ENCODE data around the gene HSPB1. TPM values are rescaled to one million over a fixed set of nuclear protein-coding genes. Genes with fewer than 3 reads are reported as not detected.
A peak's percentile ranks its signal among the peaks of the same experiment; 100 is the strongest.
"Not testable (repeated sequence)": the region's sequence is repeated elsewhere in the genome, so short reads cannot be mapped to it uniquely, and the experiment has no call there.

The HSPB1 gene
- total RNA-seq, 1 experiment from 2014 or later: 97.6 TPM

DNA sequence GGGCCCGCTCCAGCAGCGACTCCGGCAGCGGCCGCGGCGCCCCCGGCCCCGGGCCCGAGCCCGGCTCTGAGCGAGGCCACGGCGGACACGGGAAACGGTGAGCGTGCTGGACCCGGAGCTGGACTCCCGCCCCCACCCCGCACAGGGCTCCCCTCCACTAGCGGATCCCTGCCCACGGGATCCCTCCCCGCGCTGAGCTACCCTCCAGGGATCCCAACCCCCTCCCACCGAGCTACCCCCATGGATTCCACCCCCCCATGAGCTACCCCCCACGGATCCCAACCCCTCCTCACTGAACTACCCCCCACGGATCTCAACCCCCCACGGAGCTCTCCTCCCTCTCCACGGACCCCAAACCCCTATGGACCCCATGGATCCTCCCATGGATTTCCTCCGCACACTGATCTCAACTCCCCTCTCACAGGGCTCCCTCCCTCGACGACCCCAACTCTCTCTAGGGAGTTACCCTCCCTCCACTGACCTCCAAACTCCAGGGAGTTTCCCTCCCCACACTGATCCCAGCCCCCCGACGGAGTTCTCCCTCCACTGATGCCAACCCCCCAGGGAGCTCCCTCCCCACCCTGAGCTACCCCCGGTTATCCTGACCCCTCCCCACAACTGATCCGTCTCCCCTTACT, 20.6 kb upstream of the HSPB1 start:
- DNase-seq (ENCODE audit: low spot score): no peak

DNA sequence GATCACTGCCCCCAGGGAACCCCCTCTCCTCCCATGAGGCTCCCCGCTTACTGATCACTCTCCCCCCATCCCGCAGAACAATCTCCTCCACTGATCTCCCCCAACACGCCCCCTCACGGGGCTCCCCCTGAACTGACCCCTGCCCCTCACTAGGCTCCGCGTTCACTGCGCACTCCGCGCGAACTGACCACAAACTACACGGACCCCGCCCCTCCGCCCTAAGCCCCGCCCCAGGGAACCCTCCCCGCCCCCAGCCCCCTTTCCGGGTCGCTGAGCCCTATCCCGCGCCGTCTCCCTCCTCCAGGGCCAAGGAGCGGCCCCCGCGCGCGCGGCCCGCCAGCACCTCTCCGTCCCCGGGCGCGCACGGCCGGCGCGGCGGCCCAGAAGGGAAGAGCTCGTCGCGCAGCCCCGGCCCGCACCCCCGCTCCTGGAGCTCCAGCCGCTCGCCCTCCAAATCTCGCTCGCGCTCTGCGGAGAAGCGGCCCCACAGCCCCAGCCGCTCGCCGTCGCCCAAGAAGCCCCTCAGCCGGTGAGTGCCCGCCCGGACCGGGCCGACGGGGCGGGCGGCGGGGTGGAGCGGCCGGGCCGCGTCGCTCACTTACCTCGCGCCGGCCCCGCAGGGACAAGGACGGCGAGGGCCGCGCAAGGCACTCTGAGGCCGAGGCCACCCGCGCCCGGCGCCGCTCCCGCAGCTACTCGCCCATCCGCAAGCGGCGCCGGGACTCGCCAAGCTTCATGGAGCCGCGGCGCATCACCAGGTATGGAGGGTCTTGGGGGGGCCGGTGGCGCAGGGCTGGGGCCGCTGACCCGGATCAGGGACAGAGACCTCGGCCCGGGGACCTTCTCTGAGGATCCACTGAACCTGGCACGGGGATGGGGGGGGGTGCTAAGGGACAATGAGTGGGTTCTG, 19.9 kb upstream of the HSPB1 start:
- DNase-seq (ENCODE audit: low spot score): no peak

DNA sequence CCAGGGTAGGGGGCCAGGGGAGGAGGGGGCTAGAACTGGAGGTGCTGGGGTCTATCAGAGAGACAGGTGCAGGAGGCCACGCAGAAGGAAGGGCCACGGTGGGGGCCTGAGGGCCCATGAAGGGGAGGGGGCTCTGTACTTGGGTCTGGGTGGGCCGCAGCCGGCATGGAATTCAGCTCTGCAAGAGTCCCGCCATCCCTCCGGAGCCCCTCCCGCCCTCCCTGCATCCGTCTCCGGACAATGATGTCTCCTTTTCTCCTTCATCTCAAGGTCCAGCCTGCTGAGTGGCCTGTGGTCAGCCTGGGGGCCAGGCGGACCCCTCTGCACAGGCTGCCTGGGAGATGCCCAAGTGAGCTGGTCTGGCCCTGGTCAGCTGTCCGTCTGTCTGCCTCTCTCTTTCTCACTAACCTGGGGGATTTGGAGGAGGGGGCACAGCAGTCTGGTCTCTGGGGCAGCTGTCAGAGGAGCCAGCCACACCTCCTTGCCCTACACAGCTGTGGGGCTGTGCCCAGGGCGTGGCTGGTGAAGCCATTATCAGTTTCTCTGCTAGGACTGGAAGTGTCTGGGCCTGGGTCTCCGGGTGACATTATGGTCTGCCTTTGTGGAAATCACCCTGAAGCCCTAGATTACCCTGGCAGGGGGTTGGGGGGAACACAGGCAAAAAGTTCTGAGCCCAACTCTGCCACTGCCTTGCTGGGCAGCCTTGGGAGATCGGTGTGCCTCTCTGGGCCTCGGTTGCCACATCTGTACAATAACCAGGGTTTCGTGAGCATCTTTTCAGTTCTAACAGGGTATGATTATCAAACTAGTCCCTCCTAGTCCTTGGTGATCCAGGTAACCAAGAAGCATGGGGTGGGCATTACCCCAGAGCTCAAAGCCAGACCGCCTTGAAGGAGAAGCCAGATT, 19.0 kb upstream of the HSPB1 start:
- DNase-seq (ENCODE audit: low spot score): no peak

DNA sequence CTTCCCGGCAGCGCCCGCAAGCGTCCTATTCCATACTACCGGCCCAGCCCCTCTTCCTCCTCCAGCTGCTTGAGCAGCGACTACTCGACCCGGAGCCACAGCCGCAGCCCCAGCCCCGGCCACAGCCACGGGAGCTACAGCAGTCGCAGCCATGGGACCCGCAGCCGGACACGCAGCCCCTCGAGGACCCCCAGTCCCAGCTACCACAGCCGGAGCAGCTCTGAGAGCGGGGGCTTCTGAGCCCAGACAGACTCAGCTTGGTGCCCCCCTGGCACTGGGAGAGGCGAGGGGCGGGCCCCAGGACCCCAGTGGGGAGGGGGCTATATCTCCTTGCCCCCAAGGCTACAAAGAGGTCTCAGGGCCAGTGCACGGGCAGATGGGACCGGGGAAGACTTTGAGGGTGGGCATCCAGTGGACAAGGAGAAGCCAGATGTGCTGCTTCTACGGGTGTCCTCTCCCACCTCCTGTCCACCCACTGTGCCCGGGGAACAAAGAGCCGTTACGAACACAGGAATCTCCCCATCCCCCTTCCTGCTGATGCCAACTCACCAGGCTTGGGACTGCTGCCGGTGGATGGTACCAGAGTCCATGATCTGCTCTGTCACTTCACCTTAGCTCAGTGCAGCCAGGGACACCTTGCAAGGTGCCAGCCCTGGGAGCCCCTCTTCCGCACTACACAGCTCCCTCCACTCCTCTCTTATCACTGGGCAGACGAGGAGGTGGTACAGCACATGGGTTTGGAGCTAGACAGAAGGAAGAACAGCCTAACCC, 16.7 kb upstream of the HSPB1 start:
- no peak for DNase-seq (ENCODE audit: low spot score)

DNA sequence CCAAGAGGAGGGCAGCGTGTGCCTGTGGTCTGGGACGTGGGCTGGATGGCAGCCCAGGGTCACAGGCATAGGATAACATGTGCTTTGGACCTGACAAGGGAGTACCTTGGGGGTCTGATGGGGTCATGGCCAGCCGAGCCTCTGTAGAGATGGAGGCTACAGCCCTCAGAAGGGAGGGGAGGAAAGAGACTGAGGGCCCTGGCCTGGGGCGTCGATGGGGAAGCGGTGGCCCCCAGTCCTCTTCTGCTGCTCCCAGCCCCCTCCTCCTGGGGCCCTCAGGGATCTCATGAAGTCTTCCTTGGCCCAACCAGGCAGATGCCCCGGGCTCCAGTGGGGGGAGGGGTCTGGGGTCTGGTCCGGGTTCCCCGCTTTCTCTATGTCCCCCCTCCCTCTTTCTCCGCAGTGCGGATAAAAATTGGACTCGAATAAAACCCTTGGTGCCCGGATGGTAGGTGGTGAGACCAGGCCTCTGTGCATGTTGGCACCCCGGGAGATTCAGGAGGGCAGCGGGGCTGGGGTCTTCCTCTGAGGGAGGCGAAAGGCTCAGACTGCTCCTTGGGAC, 15.6 kb upstream of the HSPB1 start:
- no peak for DNase-seq (ENCODE audit: low spot score)

DNA sequence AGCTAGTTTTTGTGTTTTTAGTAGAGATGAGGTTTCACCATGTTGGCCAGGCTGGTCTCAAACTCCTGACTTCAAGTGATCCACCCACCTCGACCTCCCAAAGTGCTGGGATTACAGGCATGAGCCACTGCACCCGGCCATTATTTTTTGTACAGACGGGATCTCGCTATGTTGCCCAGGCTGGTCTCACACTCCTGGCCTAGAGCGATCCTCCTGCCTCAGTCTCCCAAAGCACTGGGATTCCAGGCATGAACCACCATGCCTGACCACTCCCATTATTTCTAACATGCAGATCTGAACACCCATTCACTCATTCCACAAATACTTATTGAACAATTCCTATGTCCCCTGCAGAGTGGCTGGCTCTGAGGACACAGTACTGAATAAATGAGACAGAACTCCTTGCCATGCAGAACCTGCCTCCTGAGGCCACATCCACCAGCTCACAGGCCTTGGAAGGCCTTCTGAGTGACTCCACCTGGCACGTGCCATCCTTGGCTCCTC, 11.6 kb upstream of the HSPB1 start:
- DNase-seq (ENCODE audit: low spot score): not testable (repeated sequence)

DNA sequence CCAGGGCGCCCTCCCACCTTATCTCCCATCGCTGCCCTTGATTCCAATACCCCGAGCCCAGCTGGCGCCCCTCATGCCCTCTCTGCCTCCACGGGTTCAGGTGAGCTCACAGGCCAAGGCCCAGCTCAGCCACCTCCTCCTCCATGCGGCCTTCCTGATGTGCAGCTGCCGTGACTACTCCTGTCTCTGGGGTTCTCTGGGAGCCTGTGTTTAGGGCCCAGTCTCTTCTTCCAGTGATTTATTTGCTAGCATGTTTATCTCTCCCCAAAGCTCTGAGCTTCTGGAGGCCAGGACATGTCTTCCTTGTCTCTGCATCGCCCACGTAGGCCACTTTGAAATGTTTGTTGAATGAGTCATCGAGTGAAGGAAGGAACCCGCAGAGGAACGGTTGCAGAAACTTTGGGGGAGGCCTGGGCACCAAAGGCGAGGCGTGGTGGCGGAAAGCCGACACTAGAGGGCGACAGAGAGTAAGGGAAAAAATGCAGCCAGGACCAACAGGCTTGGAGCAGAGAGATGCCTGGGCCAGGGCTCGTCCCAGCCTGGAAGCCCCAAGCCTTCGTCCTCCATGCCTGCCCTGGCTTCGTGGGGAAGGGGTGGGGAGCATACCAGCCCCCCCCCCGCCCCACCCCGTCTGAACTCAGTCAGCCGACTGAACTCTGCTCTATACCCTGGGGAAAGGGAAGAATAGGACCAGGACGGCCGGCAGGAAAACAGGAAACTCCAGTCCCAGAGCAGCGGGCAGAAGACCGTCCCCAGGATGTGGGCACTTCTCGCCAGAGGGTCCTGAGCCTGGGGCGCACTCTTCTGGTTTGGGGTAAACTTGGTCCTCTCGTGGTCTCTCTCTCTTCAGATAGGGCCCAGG, 10.9 kb upstream of the HSPB1 start:
- peak; percentile 99 for DNase-seq (ENCODE audit: low spot score)

DNA sequence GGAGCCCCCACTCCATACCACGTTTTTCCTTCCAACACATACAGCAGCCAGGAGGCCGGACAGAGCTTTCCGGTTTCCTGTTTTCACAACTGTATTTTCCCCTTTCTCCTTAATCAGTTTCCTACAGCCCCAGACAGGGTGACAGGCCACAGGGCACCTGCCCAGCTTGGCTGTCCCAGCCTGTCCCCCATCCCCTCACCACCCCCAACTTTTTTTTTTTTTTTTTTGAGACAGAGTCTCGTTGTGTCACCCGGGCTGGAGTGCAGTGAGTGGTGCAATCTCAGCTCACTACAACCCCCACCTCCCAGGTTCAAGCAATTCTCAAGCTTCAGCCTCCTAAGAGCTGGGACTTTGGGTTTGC, 10.3 kb upstream of the HSPB1 start:
- DNase-seq (ENCODE audit: low spot score): no peak

DNA sequence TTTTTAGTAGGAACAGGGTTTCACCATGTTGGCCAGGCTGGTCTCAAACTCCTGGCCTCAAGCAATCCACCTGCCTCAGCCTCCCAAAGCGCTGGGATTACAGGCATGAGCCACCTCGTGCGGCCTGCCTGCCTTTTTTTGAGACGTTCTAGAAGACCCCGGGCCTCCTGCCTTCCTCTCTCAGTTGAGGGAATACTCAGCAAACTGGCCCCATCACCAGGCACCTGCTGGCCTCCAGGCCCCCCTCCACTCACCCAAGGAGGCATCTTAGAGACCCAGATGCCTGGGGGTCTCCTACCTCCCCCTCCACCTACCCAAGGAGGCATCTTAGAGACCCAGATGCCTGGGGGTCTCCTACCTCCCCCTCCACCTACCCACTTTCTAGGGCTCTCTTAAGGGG, 9.6 kb upstream of the HSPB1 start:
- not testable (repeated sequence) for DNase-seq (ENCODE audit: low spot score)

DNA sequence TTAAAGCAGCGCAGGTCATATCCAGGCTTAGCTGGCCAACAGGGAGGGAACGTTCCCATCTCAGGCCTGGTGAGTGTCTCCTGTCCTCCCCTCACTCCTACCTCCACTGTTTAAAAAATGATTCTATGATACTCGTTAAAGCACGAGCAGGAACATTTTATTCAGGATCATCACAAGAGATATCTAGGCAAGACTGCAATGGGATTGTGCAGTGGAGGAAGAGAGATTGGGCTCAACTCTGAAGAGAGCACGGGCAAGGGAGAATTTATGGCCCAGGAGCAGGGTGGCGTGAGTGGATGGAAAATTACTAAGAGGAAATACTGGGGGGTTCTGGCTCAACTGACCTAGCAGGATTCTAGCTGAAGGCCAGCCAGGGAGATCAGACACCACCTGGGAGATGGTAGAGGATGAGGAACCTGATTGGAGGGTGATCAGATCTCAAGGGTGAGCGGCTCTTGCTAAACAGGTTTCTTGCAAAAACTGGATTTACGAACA, 9.0 kb upstream of the HSPB1 start:
- no peak for DNase-seq (ENCODE audit: low spot score)

DNA sequence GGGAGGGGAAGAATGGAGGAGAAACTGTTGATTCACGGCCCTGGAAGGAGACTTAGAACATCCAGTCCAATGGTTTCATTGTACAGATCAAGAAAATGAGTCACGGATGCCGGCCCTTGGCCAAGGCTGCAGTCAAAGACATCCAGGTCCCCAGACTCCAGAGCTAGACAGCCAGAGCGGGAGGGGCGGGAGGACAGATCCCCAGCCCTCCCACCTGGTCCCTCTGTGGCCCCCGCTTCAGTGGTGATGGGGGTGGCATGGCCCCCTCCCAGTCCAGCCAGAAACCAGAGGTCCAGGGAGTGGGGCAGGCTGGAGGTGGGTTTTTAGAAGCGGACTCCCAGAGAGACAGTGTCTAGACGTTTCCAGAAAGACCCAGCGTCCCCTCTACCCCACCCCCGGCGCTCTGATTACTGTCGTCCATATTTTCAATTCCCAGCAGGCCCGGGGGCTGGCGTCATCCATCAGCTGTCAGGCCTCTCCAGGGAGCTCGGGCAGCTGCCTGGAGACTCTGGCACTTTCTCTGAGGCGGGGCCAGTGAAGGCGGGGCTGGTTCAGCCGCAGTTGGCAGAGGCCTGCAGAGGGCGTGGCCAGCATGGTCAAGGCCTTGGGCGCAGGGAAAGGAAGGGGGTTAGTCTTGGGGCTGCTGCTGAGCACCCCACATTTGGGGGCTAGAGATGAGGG, 8.0 kb upstream of the HSPB1 start:
- DNase-seq (ENCODE audit: low spot score): peak; percentile 97

DNA sequence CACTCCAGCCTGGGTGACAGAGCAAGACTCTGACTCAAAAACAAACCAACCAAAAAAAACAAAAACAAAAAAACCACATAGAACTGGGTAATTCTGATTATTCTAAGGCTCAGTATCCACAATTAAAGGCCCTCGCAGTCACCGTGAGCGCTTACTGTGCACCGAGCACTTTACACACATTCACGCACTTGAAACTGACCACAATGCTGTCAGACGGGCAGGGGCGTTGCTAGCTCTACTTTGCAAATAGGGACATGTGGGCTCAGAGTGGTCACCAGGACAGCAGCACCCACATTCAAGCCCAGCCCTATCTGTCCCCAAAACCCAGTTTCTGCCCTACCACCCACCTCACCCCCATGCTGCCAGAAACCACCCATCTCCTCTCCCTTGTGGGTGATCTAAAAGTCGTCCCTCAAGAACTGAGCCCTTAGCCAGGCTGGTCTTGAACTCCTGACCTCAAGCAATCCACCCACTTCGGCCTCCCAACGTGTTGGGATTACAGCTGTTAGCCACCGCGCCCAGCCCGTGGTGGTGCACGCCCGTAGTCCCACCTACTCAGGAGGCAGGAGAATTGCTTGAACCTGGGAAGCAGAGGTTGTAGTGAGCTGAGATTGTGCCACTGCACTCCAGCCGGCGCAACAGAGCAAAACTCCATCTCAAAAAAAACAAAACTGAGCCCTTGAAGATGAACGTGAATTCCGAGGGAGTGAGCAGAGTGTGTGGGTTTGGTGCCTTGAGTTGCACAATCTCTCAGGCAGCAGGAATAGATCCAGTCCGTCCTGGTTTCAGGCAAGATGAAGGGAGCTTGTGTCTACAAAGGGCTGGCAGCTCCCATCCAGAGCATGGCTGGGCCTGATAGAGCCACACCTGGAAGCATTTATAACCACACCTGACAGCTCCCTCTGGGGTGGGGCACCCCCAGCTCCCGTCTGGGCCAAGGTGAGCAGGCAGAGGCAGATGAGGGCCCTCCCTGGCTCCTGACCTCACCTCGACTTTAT, 5.4 kb upstream of the HSPB1 start:
- DNase-seq (ENCODE audit: low spot score): peak; percentile 81

DNA sequence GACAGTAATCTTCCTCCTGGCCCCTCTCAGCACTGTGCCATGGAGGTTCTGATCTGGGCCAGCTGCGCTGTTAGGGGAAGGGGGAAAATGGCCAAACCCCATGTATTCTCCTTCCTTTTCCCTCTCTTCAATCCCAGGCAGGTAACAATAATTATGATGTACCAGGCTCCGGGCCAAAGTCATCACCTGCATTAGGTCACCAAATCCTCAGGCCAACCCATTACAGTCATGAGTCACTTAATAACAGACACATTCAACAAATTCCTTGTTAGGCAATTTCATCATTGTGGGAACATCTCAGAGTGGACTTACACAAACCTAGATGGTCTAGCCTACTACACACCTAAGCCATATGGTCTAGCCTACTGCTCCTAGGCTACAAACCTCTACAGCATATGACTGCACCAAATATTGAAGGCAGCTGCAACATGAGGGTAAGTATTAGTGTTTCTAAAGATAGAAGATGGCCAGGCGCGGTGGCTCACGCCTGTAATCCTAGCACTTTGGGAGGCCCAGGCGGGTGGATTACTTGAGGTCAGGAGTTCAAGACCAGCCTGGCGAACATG, 2.2 kb upstream of the HSPB1 start:
- DNase-seq (ENCODE audit: low spot score): peak; percentile 83

DNA sequence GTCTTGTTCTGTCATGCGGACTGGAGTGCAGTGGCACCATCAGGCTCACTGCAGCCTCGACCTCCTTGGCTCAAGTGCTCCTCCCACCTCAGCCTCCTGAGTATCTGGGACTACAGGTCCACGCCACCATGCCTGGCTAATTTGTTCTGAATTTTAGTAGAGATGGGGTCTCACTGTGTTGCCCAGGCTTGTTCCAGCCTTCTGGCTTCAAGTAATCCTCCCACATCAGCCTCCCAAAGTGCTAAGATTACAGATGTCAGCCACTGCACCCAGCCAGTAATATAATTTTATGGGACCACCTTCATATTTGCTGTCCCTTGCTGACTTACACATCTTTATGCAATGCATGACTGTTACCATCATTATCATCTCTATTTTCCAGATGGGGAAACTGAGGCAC, 1.5 kb upstream of the HSPB1 start:
- DNase-seq (ENCODE audit: low spot score): no peak

DNA sequence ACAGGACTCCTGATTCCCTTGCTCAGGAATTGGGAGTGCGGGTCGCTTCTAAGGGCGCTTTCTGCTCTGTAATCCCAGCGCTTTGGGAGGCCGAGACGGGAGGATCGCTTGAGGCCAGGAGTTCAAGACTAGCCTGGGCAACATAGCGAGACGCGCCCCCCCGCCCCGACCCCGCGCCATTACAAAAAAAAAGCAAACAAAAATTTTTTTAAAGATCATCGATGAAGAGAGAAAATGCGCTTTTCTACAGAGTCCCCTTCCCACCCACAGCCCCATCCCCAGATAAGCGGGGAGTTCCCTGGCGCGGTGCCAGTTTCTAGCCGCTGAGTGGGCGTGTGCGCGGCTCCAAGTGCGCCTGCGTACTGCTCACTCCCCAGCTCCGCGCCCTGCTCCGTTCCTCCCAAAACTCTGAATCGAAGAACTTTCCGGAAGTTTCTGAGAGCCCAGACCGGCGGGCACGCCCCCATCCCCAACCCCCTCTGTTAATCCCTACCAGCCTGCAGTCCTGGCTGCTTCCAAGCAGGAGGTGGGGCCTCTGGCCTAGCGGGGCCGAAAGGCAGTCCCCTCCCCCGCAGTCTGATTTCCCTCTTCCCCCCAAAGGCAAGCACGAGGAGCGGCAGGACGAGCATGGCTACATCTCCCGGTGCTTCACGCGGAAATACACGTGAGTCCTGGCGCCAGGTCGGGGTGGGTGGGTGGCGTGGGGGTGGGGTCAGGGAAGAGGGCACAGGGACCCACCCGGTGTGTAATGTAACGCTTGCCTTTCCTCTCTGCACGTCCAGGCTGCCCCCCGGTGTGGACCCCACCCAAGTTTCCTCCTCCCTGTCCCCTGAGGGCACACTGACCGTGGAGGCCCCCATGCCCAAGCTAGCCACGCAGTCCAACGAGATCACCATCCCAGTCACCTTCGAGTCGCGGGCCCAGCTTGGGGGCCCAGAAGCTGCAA, 1.0 kb downstream of the HSPB1 start:
- DNase-seq (ENCODE audit: low spot score): peak; percentile 95

DNA sequence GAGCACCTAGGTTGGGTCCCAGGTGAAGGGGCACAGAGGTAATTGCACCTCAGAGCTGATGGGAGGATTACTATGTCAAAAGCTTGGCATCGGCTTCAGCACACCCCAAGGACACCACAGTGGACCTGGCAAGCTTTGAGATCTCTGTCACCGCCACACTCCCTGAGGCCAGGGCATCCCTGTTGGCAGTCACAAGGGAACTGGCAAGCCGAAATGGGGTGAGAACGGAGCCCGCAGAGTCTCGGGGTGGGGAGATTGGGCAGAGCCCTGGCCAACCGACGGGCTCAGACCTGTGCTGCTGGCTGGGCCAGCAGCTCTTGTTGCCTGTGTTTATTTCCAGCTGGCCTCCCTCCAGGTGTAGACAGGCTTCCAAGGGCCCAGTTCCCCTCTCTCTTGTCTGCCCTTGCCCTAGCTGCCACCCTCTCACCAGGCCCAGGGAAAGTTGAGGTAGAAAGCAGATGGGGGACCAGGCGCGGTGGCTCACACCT, 2.5 kb downstream of the HSPB1 start:
- DNase-seq (ENCODE audit: low spot score): no peak

Measured in H4 (cell line).